Stimulated activated memory B cell treated with anti-CD40 and anti-IgM and Interleukin-4, amounts not matched to agents 10 μg/mL and 1 μg/mL and 100 μg/mL, for 72 hours (primary cell): ENCODE measurements around the gene ZC3H12D.

ENCODE experiments used
- ATAC-seq: fragments of 150-1000 bp; cut with Tn5 transposase; 2 replicates; pipeline ENCODE4 v1.10.0; 2021
- H3K27ac Mint-ChIP-seq: one replicate; pipeline ENCODE4 v1.8.0; 2022; ENCODE audit warnings: mild to moderate bottlenecking, mixed read lengths
- H3K27me3 Mint-ChIP-seq: one replicate; pipeline ENCODE4 v1.8.0; 2022; ENCODE audit warnings: mixed read lengths
- H3K36me3 Mint-ChIP-seq: one replicate; pipeline ENCODE4 v1.8.0; 2022; ENCODE audit warnings: mixed read lengths
- H3K4me1 Mint-ChIP-seq: one replicate; pipeline ENCODE4 v1.8.0; 2022; ENCODE audit warnings: mixed read lengths
- H3K4me3 Mint-ChIP-seq: one replicate; pipeline ENCODE4 v1.8.0; 2022; ENCODE audit warnings: mild to moderate bottlenecking, moderate library complexity, mixed read lengths
- H3K9me3 Mint-ChIP-seq: one replicate; pipeline ENCODE4 v1.8.0; 2022; ENCODE audit warnings: mixed read lengths

The ZC3H12D gene

DNA sequence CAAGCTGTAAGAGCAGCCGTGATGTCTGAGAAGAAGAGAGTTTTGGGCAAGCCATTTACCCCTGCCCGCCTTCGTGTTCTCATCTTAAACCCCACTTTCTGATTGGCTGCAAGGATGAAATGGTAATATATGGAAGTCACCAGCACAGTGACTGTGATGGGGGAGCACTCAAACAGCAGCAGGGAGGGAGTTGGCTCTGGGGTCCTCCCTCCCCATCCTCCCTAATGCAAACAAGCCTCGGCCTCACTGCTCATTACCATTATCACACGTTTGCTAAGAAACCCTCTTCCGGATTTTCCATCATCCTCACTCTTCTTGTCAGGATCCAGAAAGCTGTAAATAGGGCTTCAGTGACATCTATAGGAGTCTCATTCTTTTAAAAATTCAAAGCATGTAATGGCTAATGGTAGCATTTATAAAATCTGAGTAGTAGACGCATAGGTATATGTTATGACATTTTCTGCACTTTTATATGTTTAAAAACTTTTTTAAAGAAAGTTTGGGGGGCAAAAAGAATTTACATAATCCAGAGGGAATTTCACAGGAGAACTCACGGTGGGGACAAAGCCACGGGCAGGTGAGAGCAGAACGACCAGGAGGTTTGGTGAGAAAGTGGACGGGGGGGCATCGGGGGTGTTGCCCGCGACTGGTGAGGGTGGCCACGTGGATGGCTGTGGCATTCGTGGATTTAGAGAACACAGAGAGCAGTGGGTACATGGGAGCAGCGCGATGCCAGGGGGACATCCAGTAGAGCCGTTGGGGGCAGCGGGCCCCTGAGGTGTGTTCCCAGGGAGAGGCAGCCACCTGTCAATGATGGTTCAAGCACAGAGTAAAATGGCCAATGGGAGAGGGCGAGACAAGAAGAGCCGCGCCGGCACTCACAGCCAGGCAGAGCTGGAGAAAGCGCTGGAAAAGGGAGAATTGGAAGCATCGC lies 55.1 kb downstream of the ZC3H12D start:
- H3K36me3 Mint-ChIP-seq = no peaks in the 10 kb centered on the region
- H3K27ac Mint-ChIP-seq = peak overlapping the region; percentile 63
- no peaks in the 10 kb centered on the region for H3K27me3 Mint-ChIP-seq
- ATAC-seq = no peak
- H3K9me3 Mint-ChIP-seq = no peaks in the 10 kb centered on the region
- peaks cover 6% of the 10 kb centered on the region for H3K4me1 Mint-ChIP-seq
- no peak overlapping the region for H3K4me3 Mint-ChIP-seq

DNA sequence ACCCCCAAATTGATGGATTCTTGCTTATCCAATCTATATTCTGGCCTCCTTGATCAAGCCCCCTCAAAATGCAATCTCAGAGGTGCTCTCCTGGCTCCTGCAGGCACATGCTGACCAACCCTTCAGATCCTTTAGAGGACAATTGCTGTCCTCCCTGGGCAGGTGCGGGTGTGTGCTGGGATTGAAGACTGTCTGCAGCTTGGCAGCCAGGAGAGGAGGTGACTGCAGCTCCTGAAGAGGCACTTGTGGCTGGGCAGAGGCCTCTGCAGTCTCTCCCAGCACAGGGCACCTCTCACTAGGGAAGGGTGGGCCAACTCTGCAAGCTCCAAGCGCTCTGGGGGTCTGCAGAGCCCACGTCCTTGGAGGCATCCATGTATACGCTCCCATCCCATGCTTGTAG lies 56.2 kb downstream of the ZC3H12D start:
- Mint-ChIP-seq H3K27me3 (no peaks in the 10 kb centered on the region), H3K36me3 (no peaks in the 10 kb centered on the region), H3K4me3 (no peak overlapping the region), H3K27ac (peak overlapping the region; percentile 11), H3K9me3 (no peaks in the 10 kb centered on the region), H3K4me1 (peaks cover 8% of the 10 kb centered on the region)
- ATAC-seq = no peak

DNA sequence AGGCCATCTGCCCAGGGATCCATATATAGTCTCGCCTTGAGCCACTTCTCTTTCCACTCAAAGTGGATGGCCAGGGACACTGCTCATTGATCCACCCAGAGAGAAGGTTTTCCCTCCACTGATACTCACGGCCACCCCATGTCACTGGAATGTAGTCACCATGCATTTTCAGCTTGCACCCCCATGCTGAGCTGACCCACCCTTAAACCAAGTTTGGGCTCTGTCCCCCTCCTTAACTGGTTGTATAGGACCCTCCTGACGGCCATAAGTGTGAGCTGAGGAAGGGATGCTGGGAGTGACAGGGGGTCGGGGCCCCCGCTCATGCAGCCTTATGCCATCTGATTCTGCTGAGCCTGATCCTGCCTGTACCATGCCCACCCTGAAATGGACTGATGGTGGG lies 59.1 kb downstream of the ZC3H12D start:
- H3K27ac Mint-ChIP-seq = no peak overlapping the region
- no peaks in the 10 kb centered on the region for H3K27me3 Mint-ChIP-seq
- H3K36me3 Mint-ChIP-seq = no peaks in the 10 kb centered on the region
- H3K9me3 Mint-ChIP-seq = no peaks in the 10 kb centered on the region
- peaks cover 7% of the 10 kb centered on the region for H3K4me1 Mint-ChIP-seq
- H3K4me3 Mint-ChIP-seq = no peak overlapping the region
- ATAC-seq = no peak

DNA sequence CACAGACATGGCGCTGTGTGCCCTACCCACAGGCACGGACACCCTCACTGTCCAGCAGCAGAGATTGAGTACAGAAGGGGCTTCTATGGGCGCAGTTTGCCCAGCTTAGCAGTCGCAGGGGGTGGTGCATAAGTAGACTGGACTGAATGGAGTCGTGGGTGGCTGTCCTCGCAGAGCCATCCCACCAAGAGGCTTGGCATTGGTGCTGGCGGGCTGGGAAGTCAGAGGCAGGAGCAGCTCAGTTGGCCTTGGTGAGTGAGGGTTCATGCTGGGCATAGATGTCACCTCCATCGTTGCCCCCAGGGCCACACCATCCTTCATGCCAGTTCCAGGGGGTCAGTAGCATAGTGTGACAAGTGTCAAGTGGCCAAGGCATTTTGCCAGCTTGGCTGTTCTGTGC lies 59.6 kb downstream of the ZC3H12D start:
- peak; percentile 17 for ATAC-seq
- H3K4me3 Mint-ChIP-seq = no peak overlapping the region

DNA sequence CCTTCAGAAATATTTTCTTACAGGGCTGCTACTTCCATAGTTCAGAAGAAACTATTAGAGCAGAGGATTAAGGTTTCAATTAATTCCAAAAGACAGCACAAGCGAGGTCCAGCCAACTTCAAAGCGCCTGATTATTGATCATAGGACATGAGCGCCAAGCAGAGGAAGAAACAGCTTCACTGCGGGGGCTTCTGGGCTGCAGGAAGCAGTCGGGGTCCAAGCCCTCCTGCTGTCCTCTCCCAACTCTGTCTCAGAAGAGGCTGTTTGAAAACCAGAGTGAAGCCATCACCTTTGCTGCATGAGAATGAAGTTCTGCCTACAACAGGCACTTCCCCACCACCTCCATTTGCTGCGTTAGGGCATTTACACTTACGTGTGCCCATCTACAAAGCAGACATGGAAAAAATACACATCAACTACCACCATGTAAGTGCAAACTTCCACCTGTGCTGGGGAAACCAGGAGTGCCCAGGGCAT lies 60.8 kb downstream of the ZC3H12D start:
- Mint-ChIP-seq H3K4me1 (peaks cover 25% of the 10 kb centered on the region), H3K9me3 (no peaks in the 10 kb centered on the region), H3K36me3 (no peaks in the 10 kb centered on the region), H3K27me3 (no peaks in the 10 kb centered on the region), H3K27ac (no peak overlapping the region), H3K4me3 (no peak overlapping the region)
- no peak for ATAC-seq

More for the DNA sequence above, 59.6 kb downstream of the ZC3H12D start:
- Mint-ChIP-seq H3K4me1 (peaks cover 12% of the 10 kb centered on the region), H3K27me3 (no peaks in the 10 kb centered on the region), H3K27ac (no peak overlapping the region), H3K9me3 (no peaks in the 10 kb centered on the region), H3K36me3 (no peaks in the 10 kb centered on the region)

DNA sequence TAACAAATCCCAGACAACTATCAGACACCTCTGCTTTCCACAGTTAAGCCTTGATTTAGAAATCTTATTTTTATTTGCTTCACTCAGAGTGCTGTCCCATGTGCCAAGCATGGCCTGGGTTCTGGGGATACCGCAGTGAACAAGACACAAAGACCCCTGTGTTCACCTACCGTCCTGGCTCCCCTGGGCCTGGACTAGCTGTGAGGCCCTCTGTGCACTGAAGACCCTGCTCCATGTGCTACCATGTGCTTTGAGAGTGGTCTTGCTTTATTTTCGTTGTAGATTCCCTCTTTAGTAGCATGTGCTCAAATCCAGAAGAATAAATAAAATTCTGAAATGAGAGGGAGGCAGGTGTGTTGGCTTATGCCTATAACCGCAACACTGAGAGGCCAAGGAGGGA lies 62.2 kb downstream of the ZC3H12D start:
- no peaks in the 10 kb centered on the region for H3K27me3 Mint-ChIP-seq
- no peak overlapping the region for H3K4me3 Mint-ChIP-seq
- H3K4me1 Mint-ChIP-seq = peaks cover 29% of the 10 kb centered on the region
- no peak for ATAC-seq
- H3K9me3 Mint-ChIP-seq = no peaks in the 10 kb centered on the region
- H3K27ac Mint-ChIP-seq = no peak overlapping the region
- H3K36me3 Mint-ChIP-seq = no peaks in the 10 kb centered on the region

DNA sequence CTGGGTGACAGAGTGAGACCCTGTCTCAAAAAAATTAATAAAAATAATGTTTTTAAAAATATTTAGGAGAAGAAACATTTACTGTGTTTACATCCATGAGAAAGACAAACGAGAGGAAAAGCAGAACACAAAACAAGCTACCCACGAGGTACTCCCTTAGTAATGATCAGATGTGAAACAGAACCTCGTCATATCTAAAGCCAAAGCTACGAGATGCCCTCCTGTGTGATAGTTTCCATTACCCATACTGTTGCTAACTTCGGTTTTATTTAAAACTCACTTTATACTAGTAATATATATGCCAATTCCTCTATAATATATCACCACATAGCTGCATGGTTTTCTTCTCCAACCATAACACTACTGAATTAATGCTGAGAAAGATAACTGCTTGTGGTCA lies 63.7 kb downstream of the ZC3H12D start:
- H3K36me3 Mint-ChIP-seq = no peaks in the 10 kb centered on the region
- ATAC-seq = no peak
- H3K4me1 Mint-ChIP-seq = peaks cover 29% of the 10 kb centered on the region
- no peaks in the 10 kb centered on the region for H3K9me3 Mint-ChIP-seq
- no peak overlapping the region for H3K27ac Mint-ChIP-seq
- no peak overlapping the region for H3K4me3 Mint-ChIP-seq
- no peaks in the 10 kb centered on the region for H3K27me3 Mint-ChIP-seq

DNA sequence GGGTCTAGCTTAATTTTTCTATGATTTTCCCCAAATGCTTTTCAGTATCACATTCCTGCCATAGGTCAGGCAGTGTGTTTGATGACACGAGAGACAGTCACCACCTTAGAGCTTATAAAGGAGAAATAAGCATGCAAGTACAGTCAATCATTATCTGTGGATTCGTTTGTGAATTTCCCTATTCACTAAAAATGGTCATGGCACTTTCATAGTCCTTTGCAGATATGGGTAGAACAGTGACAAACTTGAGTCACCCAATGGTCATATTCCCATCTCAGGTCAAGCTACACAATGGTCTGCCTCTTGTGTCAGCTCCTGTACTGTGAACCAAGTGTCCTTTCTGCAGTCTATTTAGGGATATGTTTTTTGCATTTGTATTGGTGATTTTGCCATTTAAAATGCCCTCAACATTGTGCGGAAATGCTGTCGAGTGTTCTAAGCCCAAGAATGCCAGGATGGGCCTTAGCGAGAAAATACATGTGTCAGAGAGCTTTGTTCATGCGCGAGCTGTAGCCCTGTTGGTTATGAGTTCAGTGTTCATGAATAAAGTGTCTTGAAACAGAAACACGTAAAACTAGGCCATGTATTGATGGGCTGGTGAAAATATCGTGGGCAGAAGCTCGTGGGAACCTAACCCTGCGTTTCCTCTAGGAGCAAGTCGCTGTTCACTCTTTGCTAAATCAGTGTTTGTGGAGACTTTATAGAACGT lies 65.0 kb downstream of the ZC3H12D start:
- H3K4me1 Mint-ChIP-seq = peaks cover 29% of the 10 kb centered on the region
- H3K9me3 Mint-ChIP-seq = no peaks in the 10 kb centered on the region
- H3K27ac Mint-ChIP-seq = no peak overlapping the region
- no peak overlapping the region for H3K4me3 Mint-ChIP-seq
- ATAC-seq = no peak
- no peaks in the 10 kb centered on the region for H3K27me3 Mint-ChIP-seq
- peaks cover 3% of the 10 kb centered on the region for H3K36me3 Mint-ChIP-seq

DNA sequence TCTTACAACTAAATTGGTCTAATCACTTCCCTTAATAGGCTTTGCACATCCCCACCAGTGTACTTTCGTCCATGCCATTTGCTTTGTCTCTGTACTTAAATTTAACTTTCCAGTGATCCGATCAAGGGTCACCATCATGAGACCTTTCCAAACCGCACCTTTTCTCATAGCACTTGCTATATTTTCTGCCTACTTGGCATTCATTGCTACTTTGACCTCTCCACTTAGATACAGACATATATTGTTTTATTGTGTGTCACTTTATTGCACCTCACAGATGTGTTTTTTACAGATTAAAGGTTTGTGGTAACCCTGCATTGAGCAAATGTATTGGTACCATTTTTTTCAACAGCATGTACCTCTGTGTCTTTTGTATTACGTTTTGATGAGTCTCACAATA lies 70.0 kb downstream of the ZC3H12D start:
- Mint-ChIP-seq H3K36me3 (peaks cover 19% of the 10 kb centered on the region), H3K9me3 (no peaks in the 10 kb centered on the region), H3K27ac (no peak overlapping the region), H3K27me3 (no peaks in the 10 kb centered on the region), H3K4me1 (peaks cover 18% of the 10 kb centered on the region), H3K4me3 (no peak overlapping the region)
- no peak for ATAC-seq

DNA sequence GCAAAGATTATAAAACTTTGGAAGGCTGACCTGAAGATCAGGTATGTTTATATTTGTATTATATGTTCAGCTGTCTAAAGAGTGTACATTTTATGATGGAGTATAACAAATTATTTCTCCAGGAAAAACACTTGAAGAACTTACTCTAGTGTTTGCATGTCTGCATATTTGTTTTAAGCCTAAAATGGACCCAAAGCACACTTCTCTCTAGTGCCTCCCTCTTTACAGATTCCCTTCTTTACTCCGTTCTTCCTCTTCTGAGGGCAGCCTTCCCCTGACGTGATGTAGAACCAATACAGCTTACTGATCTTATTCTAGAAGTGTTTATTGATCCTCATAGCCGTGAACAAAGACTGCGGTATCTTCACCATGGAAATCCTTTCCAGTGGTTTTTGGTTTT lies 70.8 kb downstream of the ZC3H12D start:
- Mint-ChIP-seq H3K9me3 (no peaks in the 10 kb centered on the region), H3K36me3 (peaks cover 24% of the 10 kb centered on the region), H3K4me3 (no peak overlapping the region)

DNA sequence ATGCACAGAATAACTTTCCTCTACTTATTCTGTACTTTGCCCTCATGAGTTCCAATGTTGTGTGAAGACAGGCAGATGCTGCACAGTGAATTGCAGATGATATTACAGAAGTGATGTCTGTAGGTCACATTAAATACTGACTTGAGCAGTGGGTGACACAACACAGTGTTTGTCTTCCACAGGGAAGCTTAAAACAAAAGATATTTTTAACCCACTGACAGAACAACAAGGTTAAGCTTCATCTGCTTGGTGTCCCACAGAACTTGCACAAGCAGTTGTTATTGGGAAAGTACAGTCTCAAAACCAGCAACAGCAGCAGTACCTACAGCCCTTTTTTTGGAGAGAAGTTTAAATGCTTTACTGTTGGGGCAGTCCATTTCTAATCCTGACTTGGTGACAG lies 74.3 kb downstream of the ZC3H12D start:
- Mint-ChIP-seq H3K27ac (no peak overlapping the region), H3K4me3 (no peak overlapping the region), H3K27me3 (no peaks in the 10 kb centered on the region), H3K36me3 (peaks cover 35% of the 10 kb centered on the region), H3K9me3 (no peaks in the 10 kb centered on the region), H3K4me1 (peaks cover 5% of the 10 kb centered on the region)
- ATAC-seq = no peak

More for the DNA sequence above, 70.8 kb downstream of the ZC3H12D start:
- peaks cover 10% of the 10 kb centered on the region for H3K4me1 Mint-ChIP-seq
- no peak overlapping the region for H3K27ac Mint-ChIP-seq
- no peak for ATAC-seq
- no peaks in the 10 kb centered on the region for H3K27me3 Mint-ChIP-seq

DNA sequence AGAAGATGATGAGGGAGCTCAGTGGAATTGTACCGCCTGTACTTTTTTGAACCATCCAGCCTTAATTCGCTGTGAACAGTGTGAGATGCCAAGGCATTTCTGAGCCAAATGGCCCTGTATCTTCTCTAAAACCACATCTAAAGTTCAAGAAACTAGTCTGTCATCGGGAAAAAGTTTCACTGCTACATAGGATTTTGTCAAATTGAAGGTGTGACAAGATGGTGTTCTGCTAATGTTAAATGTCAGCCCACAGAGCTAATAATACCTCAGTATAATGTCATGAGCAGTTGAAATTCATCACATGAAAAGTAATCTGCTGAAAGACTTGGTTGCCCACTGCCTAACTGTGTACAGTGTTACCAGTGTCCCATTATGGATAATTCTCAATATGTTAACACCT lies 75.2 kb downstream of the ZC3H12D start:
- peaks cover 39% of the 10 kb centered on the region for H3K36me3 Mint-ChIP-seq
- no peak overlapping the region for H3K27ac Mint-ChIP-seq
- H3K27me3 Mint-ChIP-seq = no peaks in the 10 kb centered on the region
- ATAC-seq = no peak
- no peaks in the 10 kb centered on the region for H3K9me3 Mint-ChIP-seq
- no peak overlapping the region for H3K4me3 Mint-ChIP-seq
- H3K4me1 Mint-ChIP-seq = peaks cover 5% of the 10 kb centered on the region

DNA sequence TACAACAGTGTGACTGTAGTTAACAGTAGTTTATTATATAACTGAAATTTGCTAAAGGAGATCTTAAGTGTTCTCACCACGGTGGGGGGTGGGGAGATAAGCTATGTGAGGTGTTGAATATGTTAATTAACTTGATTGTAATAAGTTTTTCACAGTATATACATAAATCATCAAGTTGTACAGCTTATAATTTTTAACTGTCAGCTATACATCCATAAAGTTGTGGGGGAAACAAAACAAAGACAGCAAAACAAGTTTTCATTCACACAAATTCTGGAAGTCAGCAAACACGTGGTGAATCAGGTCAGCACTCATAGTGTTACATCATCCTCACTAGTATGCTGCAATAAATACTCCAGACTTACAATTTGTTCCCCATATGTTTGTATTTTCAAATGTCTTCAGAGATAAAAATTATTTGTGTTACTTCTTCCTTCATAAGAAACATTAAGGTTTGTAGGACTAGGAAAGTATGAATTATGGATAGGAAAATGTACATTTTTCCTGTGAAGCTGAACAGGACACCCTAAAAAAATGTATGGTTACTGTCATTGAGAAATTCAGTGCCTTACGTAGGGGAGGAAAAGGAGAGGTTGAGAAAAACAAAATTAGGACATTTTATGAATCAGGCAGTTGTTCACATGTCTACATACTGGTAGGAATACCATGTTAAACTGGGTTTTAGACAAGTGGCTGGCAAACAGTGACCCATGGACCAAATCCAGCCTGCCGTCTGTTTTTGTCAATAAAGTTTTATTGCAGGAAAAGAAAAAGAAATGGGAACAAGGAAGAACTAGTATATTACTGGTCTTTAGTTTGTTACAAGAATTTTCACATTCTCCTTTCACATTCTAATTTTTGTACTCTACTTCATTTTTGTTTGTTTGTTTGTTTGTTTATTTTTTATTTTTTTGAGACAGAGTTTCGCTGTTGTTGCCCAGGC lies 78.7 kb downstream of the ZC3H12D start:
- peak overlapping the region; percentile 8 for H3K27ac Mint-ChIP-seq
- H3K4me1 Mint-ChIP-seq = no peaks in the 10 kb centered on the region
- H3K9me3 Mint-ChIP-seq = no peaks in the 10 kb centered on the region
- H3K36me3 Mint-ChIP-seq = peaks cover 68% of the 10 kb centered on the region
- no peaks in the 10 kb centered on the region for H3K27me3 Mint-ChIP-seq
- H3K4me3 Mint-ChIP-seq = no peak overlapping the region
- no peak for ATAC-seq

DNA sequence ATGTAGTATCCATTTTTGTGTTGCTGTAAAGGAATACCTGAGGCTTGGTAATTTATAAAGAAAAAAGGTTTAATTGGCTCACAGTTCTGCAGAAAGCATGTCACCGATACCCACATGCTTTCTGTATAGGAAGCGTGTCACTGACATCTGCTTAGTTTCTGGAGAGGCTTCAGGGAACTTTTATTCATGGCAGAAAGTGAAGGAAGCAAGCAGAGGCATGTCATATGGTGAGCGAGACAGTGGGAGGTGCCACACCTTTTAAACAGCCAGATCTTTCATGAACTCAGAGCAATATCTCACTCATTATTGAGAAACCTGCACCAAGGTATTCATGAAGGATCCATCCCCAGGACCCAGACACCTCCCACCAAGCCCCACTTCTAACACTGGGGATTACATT lies 81.3 kb downstream of the ZC3H12D start:
- no peak overlapping the region for H3K27ac Mint-ChIP-seq
- no peak for ATAC-seq
- H3K4me3 Mint-ChIP-seq = no peak overlapping the region
- H3K36me3 Mint-ChIP-seq = peaks cover 65% of the 10 kb centered on the region
- no peaks in the 10 kb centered on the region for H3K4me1 Mint-ChIP-seq
- no peaks in the 10 kb centered on the region for H3K9me3 Mint-ChIP-seq
- H3K27me3 Mint-ChIP-seq = no peaks in the 10 kb centered on the region

DNA sequence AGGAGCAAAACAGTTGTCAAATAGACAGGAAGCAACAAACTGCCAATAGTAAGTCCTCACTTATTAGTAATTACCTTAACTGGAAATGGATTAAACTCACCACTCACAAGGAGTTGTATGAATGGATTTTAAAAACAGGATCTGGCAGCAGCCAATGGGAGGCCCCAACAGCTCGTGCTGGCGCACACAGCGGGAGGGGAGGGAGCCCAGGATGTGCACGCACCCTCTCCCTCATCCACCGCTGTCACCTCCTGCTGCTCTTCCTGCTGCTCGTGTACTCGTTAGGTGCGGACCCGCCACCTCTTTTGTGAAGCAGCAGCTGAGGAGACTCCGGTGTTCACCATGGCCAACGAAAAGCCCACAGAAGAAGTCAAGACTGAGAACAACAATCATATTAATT lies 84.8 kb downstream of the ZC3H12D start, which contains the start of gene SUMO4:
SUMO4 (plus strand) TSS at position 213 of the 400 bp plus-strand sequence; CDS start at position 343, 130 bp downstream.
- ATAC-seq = no peak
- Mint-ChIP-seq H3K9me3 (no peaks in the 10 kb centered on the region), H3K4me3 (no peak within 1 kb of the TSS), H3K4me1 (peaks cover 13% of the 10 kb centered on the region), H3K27ac (no peak within 1 kb of the TSS), H3K36me3 (peaks cover 71% of the 10 kb centered on the region), H3K27me3 (no peaks in the 10 kb centered on the region)
